Liver (tissue), 9 donors: ENCODE measurements around the gene LAMTOR2. TPM values are rescaled to one million over a fixed set of nuclear protein-coding genes. Genes with fewer than 3 reads are reported as not detected.

Experiments used
- DNase-seq: peaks from one replicate; pipeline ENCODE4 v3.0.0-alpha.2; 2017; ENCODE audit warnings: low spot score
- H3K27ac ChIP-seq, 2 donors: one replicate each; pipeline ENCODE4 v1.7.0; 2013; ENCODE audit warnings: inconsistent platforms in 2 of 2, low read length in 2 of 2, control low read depth in 1 of 2, low read depth in 1 of 2, mild to moderate bottlenecking in 1 of 2
- H3K27me3 ChIP-seq, 4 donors: one replicate each; pipeline versions ENCODE4 v1.6.1 to v1.7.0; 2013; ENCODE audit warnings: low read length in 3 of 4, inconsistent platforms in 1 of 4, mild to moderate bottlenecking in 1 of 4, moderate library complexity in 1 of 4; ENCODE audit not compliant: control insufficient read depth in 4 of 4, insufficient read depth in 4 of 4
- H3K36me3 ChIP-seq, 4 donors: one replicate each; pipeline versions ENCODE4 v1.6.1 to v1.7.0; 2013; ENCODE audit warnings: low read length in 3 of 4, mild to moderate bottlenecking in 3 of 4, low read depth in 1 of 4, moderate library complexity in 1 of 4; ENCODE audit not compliant: control insufficient read depth in 4 of 4, insufficient read depth in 3 of 4
- H3K4me1 ChIP-seq, 4 donors: one replicate each; pipeline versions ENCODE4 v1.6.1 to v1.7.0; 2013; ENCODE audit warnings: low read length in 3 of 4, mild to moderate bottlenecking in 3 of 4, moderate library complexity in 1 of 4; ENCODE audit not compliant: control insufficient read depth in 4 of 4, insufficient read depth in 4 of 4
- H3K4me3 ChIP-seq, 3 donors: one replicate each; pipeline versions ENCODE4 v1.6.1 to v1.7.0; 2013; ENCODE audit warnings: low read length in 3 of 3, control low read depth in 1 of 3, low read depth in 1 of 3, mild to moderate bottlenecking in 1 of 3
- H3K9ac ChIP-seq, 2 donors: one replicate each; pipeline ENCODE4 v1.7.0; 2013; ENCODE audit warnings: low read length in 2 of 2, mild to moderate bottlenecking in 2 of 2, moderate library complexity in 2 of 2, control low read depth in 1 of 2, low read depth in 1 of 2
- H3K9me3 ChIP-seq, 4 donors: one replicate each; pipeline versions ENCODE4 v1.6.1 to v1.7.0; 2013; ENCODE audit warnings: low read length in 3 of 4; ENCODE audit not compliant: control insufficient read depth in 4 of 4
- ATF3 ChIP-seq: IDR thresholded peaks from 2 replicates; pipeline ENCODE4 v1.6.1; 2016; ENCODE audit warnings: antibody characterized with exemption
- CTCF ChIP-seq: fragments of 150-350 bp; IDR thresholded peaks from 2 replicates; pipeline ENCODE4 v1.5.1; 2017; ENCODE audit warnings: improper control_type of control experiment, low read depth, low read length; ENCODE audit not compliant: missing input control
- EGR1 ChIP-seq, 2 donors: IDR thresholded peaks; 2 replicates each; pipeline ENCODE4 v1.6.1; 2016 to 2018; ENCODE audit warnings: antibody characterized with exemption in 2 of 2, low read depth in 2 of 2
- FOXA1 ChIP-seq: IDR thresholded peaks from 2 replicates; pipeline ENCODE4 v1.6.1; 2016; ENCODE audit warnings: antibody characterized with exemption
- FOXA2 ChIP-seq: IDR thresholded peaks from 2 replicates; pipeline ENCODE4 v1.6.1; 2016; ENCODE audit warnings: antibody characterized with exemption
- GABPA ChIP-seq, 2 donors: IDR thresholded peaks in 1 of 2; conservative IDR thresholded peaks in 1 of 2; 2 replicates each; pipeline ENCODE4 v1.6.1; 2016; ENCODE audit warnings: antibody characterized with exemption in 2 of 2, mild to moderate bottlenecking in 1 of 2, moderate library complexity in 1 of 2
- HNF4A ChIP-seq, 2 donors: conservative IDR thresholded peaks; 2 replicates each; pipeline ENCODE4 v1.6.1; 2016; ENCODE audit warnings: antibody characterized with exemption in 2 of 2, mild to moderate bottlenecking in 2 of 2
- HNF4G ChIP-seq: IDR thresholded peaks from 2 replicates; pipeline ENCODE4 v1.6.1; 2016; ENCODE audit warnings: antibody characterized with exemption
- JUND ChIP-seq, 2 donors: IDR thresholded peaks; 2 replicates each; pipeline ENCODE4 v1.6.1; 2016; ENCODE audit warnings: antibody characterized with exemption in 2 of 2
- MAX ChIP-seq: IDR thresholded peaks from 2 replicates; pipeline ENCODE4 v1.6.1; 2016; ENCODE audit warnings: antibody characterized with exemption
- NR2F2 ChIP-seq: IDR thresholded peaks from 2 replicates; pipeline ENCODE4 v1.6.1; 2016; ENCODE audit warnings: antibody characterized with exemption
- RAD21 ChIP-seq, 2 donors: IDR thresholded peaks; 2 replicates each; pipeline ENCODE4 v1.6.1; 2016; ENCODE audit warnings: antibody characterized with exemption in 2 of 2, mild to moderate bottlenecking in 2 of 2
- REST ChIP-seq: IDR thresholded peaks from 2 replicates; pipeline ENCODE4 v1.6.1; 2016; ENCODE audit warnings: antibody characterized with exemption, mild to moderate bottlenecking
- RXRA ChIP-seq, 2 donors: IDR thresholded peaks; 2 replicates each; pipeline ENCODE4 v1.6.1; 2017 to 2018; ENCODE audit warnings: antibody characterized with exemption in 2 of 2, mild to moderate bottlenecking in 1 of 2
- SP1 ChIP-seq: IDR thresholded peaks from 2 replicates; pipeline ENCODE4 v1.6.1; 2018; ENCODE audit warnings: antibody characterized with exemption, mild to moderate bottlenecking
- TAF1 ChIP-seq: conservative IDR thresholded peaks from 2 replicates; pipeline ENCODE4 v1.6.1; 2016; ENCODE audit warnings: antibody characterized with exemption, mild to moderate bottlenecking
- YY1 ChIP-seq: IDR thresholded peaks from 2 replicates; pipeline ENCODE4 v1.6.1; 2016; ENCODE audit warnings: antibody characterized with exemption, mild to moderate bottlenecking
- WGBS: extraction: QIAGEN DNeasy Blood & Tissue Kit; methylation state at CpG from one replicate; pipeline ENCODE4 v1.1.7; 2013; 5-methylcytosine and 5-hydroxymethylcytosine counted together
- polyA plus RNA-seq, 2 donors: library from polyadenylated mRNA; stranded (reverse) in 1 of 2; unstranded in 1 of 2; fragments of 200-250 nt in 1 of 2; fragments of >200 nt in 1 of 2; fragmentation: Nextera tagmentation in 1 of 2; extraction: Ambion mirVana in 1 of 2; gene quantifications; one replicate each; pipeline versions ENCODE4 v1.2.1 to v1.2.3, GENCODE V29; 2013 to 2015
- total RNA-seq, 2 donors: library from RNA; depleted of rRNA; stranded (reverse); fragments of >200 nt; gene quantifications; one replicate each; pipeline ENCODE4 v1.2.3, GENCODE V29; 2014
- TF ChIP-seq, protein P1 (sequence below): IDR thresholded peaks from 2 replicates; pipeline ENCODE4 v1.6.1; 2016; ENCODE audit warnings: antibody characterized with exemption
- donor health status: healthy.
- donor health status: healthy.
- donor health status: healthy.
- donor health status: healthy.
- donor health status: healthy.

LAMTOR2 gene
- total and polyA plus RNA-seq, 4 donors: 30.4 to 152 (median 79.0) TPM

DNA sequence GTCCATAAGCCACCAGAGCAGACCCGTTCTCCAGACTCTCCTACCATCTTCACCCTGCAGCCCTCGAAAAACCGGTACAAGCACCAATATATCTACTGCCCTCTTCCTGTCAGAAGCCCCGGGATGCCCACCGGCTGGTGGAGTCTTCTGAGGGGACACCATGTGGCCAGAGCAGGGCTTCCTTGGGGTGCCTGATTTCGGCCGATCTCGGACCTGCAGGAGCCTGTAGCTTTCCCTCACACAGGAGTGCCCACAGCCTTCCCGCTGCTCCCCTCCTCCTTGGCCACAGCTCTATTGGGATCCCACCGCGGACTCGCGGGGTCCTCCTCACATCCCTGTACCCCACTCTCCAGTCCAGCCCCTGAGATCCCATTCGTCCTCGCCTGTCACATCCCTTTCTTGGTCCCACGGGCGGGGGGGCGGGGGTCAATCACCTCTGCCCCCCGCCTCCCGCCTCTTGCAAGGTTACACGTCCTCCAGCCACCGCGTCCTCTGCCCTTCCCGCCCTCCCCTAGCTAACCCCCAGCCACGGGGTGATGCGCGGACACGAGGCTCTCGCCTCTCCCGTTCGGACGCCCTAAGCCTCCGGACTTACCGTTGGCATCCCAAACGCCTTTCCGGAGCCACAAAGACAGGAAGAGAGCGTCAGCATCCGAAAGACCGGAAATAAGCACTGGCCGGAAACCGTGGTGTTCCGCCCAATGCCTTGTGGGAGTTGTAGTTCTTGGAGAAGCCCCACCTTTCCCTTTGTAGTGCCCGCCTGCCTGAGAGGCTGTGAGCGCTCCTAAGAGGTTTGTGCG, 34.1 kb upstream of the LAMTOR2 start, which contains the start of gene SSR2:
Gene SSR2 (minus strand): TSS at position 659 of the 800 bp plus-strand sequence. CDS start 784 bp downstream, outside the sequence.
- H3K27ac ChIP-seq: peak within 1 kb of the TSS; percentile 19 to 83
- peaks cover 13 to 18% (median 15%) of the 10 kb centered on the region in 4 donors for H3K36me3 ChIP-seq
- H3K9me3 ChIP-seq: no peaks in the 10 kb centered on the region
- peak within 1 kb of the TSS; percentile 63 to 75 for H3K9ac ChIP-seq
- peaks cover 0 to 20% (median 7%) of the 10 kb centered on the region in 4 donors for H3K4me1 ChIP-seq
- no peaks in the 10 kb centered on the region for H3K27me3 ChIP-seq
- TF ChIP-seq RAD21 (IDR thresholded peaks at IDR 0.05) (peak in 1 of 2 donors; percentile 19), SP1 (no peak), JUND (IDR thresholded peaks at IDR 0.05) (no peak), FOXA1 (no peak), MAX (peak; percentile 19), TAF1 (no peak), GABPA (IDR thresholded peaks at IDR 0.05 in 1 of 2, conservative IDR thresholded peaks at IDR 0.05 in 1 of 2) (peak; percentile 95 to 98), NR2F2 (peak; percentile 60), RXRA (IDR thresholded peaks at IDR 0.05) (peak; percentile 21 to 44), REST (no peak), ATF3 (no peak), YY1 (peak; percentile 64), EGR1 (IDR thresholded peaks at IDR 0.05; ENCODE audit: low read depth in 2 of 2) (no peak), HNF4A (conservative IDR thresholded peaks at IDR 0.05) (no peak), FOXA2 (no peak), HNF4G (no peak), CTCF (no peak)
- TF ChIP-seq, protein P1, sequence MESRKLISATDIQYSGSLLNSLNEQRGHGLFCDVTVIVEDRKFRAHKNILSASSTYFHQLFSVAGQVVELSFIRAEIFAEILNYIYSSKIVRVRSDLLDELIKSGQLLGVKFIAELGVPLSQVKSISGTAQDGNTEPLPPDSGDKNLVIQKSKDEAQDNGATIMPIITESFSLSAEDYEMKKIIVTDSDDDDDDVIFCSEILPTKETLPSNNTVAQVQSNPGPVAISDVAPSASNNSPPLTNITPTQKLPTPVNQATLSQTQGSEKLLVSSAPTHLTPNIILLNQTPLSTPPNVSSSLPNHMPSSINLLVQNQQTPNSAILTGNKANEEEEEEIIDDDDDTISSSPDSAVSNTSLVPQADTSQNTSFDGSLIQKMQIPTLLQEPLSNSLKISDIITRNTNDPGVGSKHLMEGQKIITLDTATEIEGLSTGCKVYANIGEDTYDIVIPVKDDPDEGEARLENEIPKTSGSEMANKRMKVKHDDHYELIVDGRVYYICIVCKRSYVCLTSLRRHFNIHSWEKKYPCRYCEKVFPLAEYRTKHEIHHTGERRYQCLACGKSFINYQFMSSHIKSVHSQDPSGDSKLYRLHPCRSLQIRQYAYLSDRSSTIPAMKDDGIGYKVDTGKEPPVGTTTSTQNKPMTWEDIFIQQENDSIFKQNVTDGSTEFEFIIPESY: peak; percentile 12
- WGBS: under 1% methylated on average over 45 of the region's 45 CpGs
- peak; percentile 83 for DNase-seq
- peak within 1 kb of the TSS; percentile 71 to 87 (median 75) for H3K4me3 ChIP-seq
